H9 (cell line): ENCODE data around the gene RGS6. TPM values are rescaled to one million over a fixed set of nuclear protein-coding genes. Genes with fewer than 3 reads are reported as not detected.

Experiments used
- DNase-seq: peaks from one replicate; pipeline ENCODE4 v3.0.0-alpha.2; 2017
- H2AFZ ChIP-seq: one replicate; pipeline ENCODE4 v1.6.1; 2013; ENCODE audit warnings: mild to moderate bottlenecking, low read length, control low read depth, moderate library complexity
- H2AK5ac ChIP-seq: 2 replicates; pipeline ENCODE4 v1.6.1; 2013; ENCODE audit warnings: low read length, control low read depth, mixed read lengths; ENCODE audit not compliant: insufficient read length
- H2BK120ac ChIP-seq: one replicate; pipeline ENCODE4 v1.6.1; 2013; ENCODE audit warnings: low read depth, mild to moderate bottlenecking, low read length, control low read depth, inconsistent platforms; ENCODE audit not compliant: poor library complexity, severe bottlenecking
- H2BK12ac ChIP-seq: 2 replicates; pipeline ENCODE4 v1.6.1; 2013; ENCODE audit warnings: low read length, control low read depth, mixed read lengths, low read depth; ENCODE audit not compliant: insufficient read length
- H2BK15ac ChIP-seq: 2 replicates; pipeline ENCODE4 v1.6.1; 2013; ENCODE audit warnings: low read depth, low read length, control low read depth
- H2BK20ac ChIP-seq: one replicate; pipeline ENCODE4 v1.6.1; 2013; ENCODE audit warnings: low read depth, mild to moderate bottlenecking, low read length, control low read depth, inconsistent platforms; ENCODE audit not compliant: poor library complexity, severe bottlenecking
- H2BK5ac ChIP-seq: 2 replicates; pipeline ENCODE4 v1.6.1; 2013; ENCODE audit warnings: low read length, control low read depth, mixed read lengths; ENCODE audit not compliant: insufficient read length
- H3K14ac ChIP-seq: 2 replicates; pipeline ENCODE4 v1.6.1; 2013; ENCODE audit warnings: low read length, control low read depth; ENCODE audit not compliant: insufficient read depth
- H3K18ac ChIP-seq: 2 replicates; pipeline ENCODE4 v1.6.1; 2013; ENCODE audit warnings: low read depth, mild to moderate bottlenecking, mixed read lengths, low read length, control low read depth; ENCODE audit not compliant: insufficient read length
- H3K23ac ChIP-seq: 2 replicates; pipeline ENCODE4 v1.6.1; 2013; ENCODE audit warnings: low read length, control low read depth, mixed read lengths, low read depth; ENCODE audit not compliant: insufficient read length
- H3K23me2 ChIP-seq: 2 replicates; pipeline ENCODE4 v1.6.1; 2013; ENCODE audit warnings: low read depth, mild to moderate bottlenecking, mixed read lengths, low read length, control low read depth; ENCODE audit not compliant: insufficient read length, poor library complexity, severe bottlenecking
- H3K27ac ChIP-seq: 2 replicates; pipeline ENCODE4 v1.5.1; 2013; ENCODE audit warnings: low read length, control low read depth, mixed read lengths, low read depth; ENCODE audit not compliant: insufficient read length
- H3K27me3 ChIP-seq: 2 replicates; pipeline ENCODE4 v1.6.1; 2013; ENCODE audit warnings: low read length, control low read depth, inconsistent platforms; ENCODE audit not compliant: insufficient read depth
- H3K4ac ChIP-seq: 2 replicates; pipeline ENCODE4 v1.6.1; 2013; ENCODE audit warnings: low read depth, mild to moderate bottlenecking, control low read depth, inconsistent platforms, low read length, moderate library complexity
- H3K4me1 ChIP-seq: 2 replicates; pipeline ENCODE4 v1.6.1; 2013; ENCODE audit warnings: low read length, control low read depth, inconsistent platforms; ENCODE audit not compliant: insufficient read depth
- H3K4me2 ChIP-seq: 2 replicates; pipeline ENCODE4 v1.6.1; 2013; ENCODE audit warnings: low read length, control low read depth, mixed read lengths; ENCODE audit not compliant: insufficient read length, insufficient read depth
- H3K56ac ChIP-seq: 2 replicates; pipeline ENCODE4 v1.6.1; 2013; ENCODE audit warnings: low read depth, mild to moderate bottlenecking, mixed read lengths, low read length, control low read depth; ENCODE audit not compliant: insufficient read length
- H3K79me1 ChIP-seq: 2 replicates; pipeline ENCODE4 v1.6.1; 2013; ENCODE audit warnings: low read depth, mild to moderate bottlenecking, moderate library complexity, low read length, control low read depth, inconsistent platforms; ENCODE audit not compliant: insufficient read depth, poor library complexity, severe bottlenecking
- H3K79me2 ChIP-seq: 2 replicates; pipeline ENCODE4 v1.6.1; 2013; ENCODE audit warnings: low read length, control low read depth, inconsistent platforms; ENCODE audit not compliant: insufficient read depth
- H3K9ac ChIP-seq: 2 replicates; pipeline ENCODE4 v1.6.1; 2013; ENCODE audit warnings: low read length, control low read depth, mixed read lengths; ENCODE audit not compliant: insufficient read length; ENCODE audit errors: extremely low read depth
- H3K9me3 ChIP-seq: one replicate; pipeline ENCODE4 v1.6.1; 2013; ENCODE audit warnings: low read depth, low read length, inconsistent platforms; ENCODE audit not compliant: control insufficient read depth
- H3T11ph ChIP-seq: one replicate; pipeline ENCODE4 v1.6.1; 2013; ENCODE audit warnings: mild to moderate bottlenecking, low read length, control low read depth, inconsistent platforms
- H4K20me1 ChIP-seq: one replicate; pipeline ENCODE4 v1.6.1; 2013; ENCODE audit not compliant: control insufficient read depth, insufficient read length, insufficient read depth
- H4K5ac ChIP-seq: 2 replicates; pipeline ENCODE4 v1.6.1; 2013; ENCODE audit warnings: low read depth, mild to moderate bottlenecking, mixed read lengths, low read length, control low read depth; ENCODE audit not compliant: insufficient read length
- H4K8ac ChIP-seq: replicated peaks from 2 replicates; pipeline ENCODE4 v1.6.1; 2013; ENCODE audit warnings: low read length, control low read depth, mixed read lengths, low read depth; ENCODE audit not compliant: insufficient read length
- H4K91ac ChIP-seq: 2 replicates; pipeline ENCODE4 v1.6.1; 2013; ENCODE audit warnings: low read depth, mild to moderate bottlenecking, moderate library complexity, mixed read lengths, low read length, control low read depth; ENCODE audit not compliant: insufficient read length
- H3K27ac Mint-ChIP-seq, 3 experiments: 2 replicates in 2 of 3; 3 replicates in 1 of 3; pipeline ENCODE4 v1.8.0; 2020 to 2021; ENCODE audit warnings: mixed read lengths in 3 of 3, mild to moderate bottlenecking in 1 of 3, moderate library complexity in 1 of 3
- H3K27me3 Mint-ChIP-seq: 2 replicates; pipeline ENCODE4 v1.8.0; 2021; ENCODE audit warnings: low read depth, mild to moderate bottlenecking, moderate library complexity, mixed read lengths
- H3K36me3 Mint-ChIP-seq, 3 experiments: 2 replicates in 2 of 3; 3 replicates in 1 of 3; pipeline ENCODE4 v1.8.0; 2020 to 2021; ENCODE audit warnings: low read depth in 3 of 3, mixed read lengths in 3 of 3; ENCODE audit not compliant: insufficient read depth in 1 of 3
- H3K4me1 Mint-ChIP-seq, 2 experiments: 2 replicates each; pipeline ENCODE4 v1.8.0; 2020; ENCODE audit warnings: mixed read lengths in 2 of 2
- H3K4me3 Mint-ChIP-seq, 2 experiments: 2 replicates in 1 of 2; 3 replicates in 1 of 2; pipeline ENCODE4 v1.8.0; 2020 to 2021; ENCODE audit warnings: mild to moderate bottlenecking in 2 of 2, mixed read lengths in 2 of 2, moderate library complexity in 1 of 2
- H3K9me3 Mint-ChIP-seq, 2 experiments: 2 replicates in 1 of 2; 3 replicates in 1 of 2; pipeline ENCODE4 v1.8.0; 2020; ENCODE audit warnings: mild to moderate bottlenecking in 2 of 2, mixed read lengths in 2 of 2, moderate library complexity in 1 of 2
- CTCF ChIP-seq: fragments of 200-600 bp; sonication (generic); conservative IDR thresholded peaks from 3 replicates; pipeline ENCODE4 v1.8.0; 2021; ENCODE audit warnings: antibody characterized with exemption, mild to moderate bottlenecking
- WGBS: extraction: QIAGEN DNeasy Blood & Tissue Kit; methylation state at CpG from one replicate; pipeline ENCODE4 v1.1.7; 2013; ENCODE audit warnings: missing lambda C conversion rate, low lambda C conversion rate, mixed read lengths; ENCODE audit not compliant: insufficient read length; ENCODE audit errors: extremely low coverage; 5-methylcytosine and 5-hydroxymethylcytosine counted together
- total RNA-seq: library from RNA; stranded (reverse); gene quantifications from 2 replicates; pipeline ENCODE4 v1.2.1, GENCODE V29; 2021

Gene RGS6
- total RNA-seq, 1 experiment from 2014 or later, result 3.0 TPM

DNA sequence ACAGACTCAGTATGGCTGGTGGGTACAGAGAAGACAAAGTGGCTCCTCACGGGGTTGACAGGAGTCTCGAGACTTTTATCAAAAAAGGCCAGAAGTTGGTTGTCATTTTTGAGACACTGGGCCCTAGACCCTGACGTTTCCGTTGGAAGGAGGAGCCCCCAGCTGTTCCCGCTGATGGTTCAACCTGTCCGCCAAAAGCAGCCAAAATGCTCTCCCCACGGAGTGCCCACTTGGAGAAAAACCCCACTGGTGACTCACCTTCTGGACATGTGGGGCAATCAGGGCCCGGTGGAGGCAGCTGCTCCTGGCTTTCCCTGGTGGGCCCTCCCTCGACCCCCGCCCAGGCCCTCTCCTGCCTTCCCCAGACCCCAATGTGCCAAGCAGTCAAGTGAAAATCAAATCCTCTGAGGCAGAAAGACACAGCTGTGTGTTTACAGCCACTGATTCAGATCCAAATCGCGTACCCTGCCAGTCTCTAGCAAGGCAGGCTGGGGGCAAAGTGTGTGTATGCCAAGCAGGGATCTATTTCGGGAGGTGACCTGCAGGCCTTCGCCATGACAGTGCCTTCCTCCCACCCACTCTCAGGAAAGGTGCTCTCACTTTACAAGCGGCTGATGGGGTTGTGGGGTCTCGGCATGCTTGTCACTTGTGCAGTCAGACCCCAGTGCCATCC is 614.3 kb downstream of the RGS6 start:
- no peak overlapping the region for H4K91ac ChIP-seq
- H3K79me1 ChIP-seq, result no peaks in the 10 kb centered on the region
- no peak overlapping the region for H2BK15ac ChIP-seq
- H3K4me2 ChIP-seq, result no peak overlapping the region
- TF ChIP-seq CTCF, result no peak
- H3K36me3 Mint-ChIP-seq, result no peaks in the 10 kb centered on the region
- H3K18ac ChIP-seq, result no peak overlapping the region
- peaks cover 17 to 34% of the 10 kb centered on the region in 2 experiments for H3K4me1 Mint-ChIP-seq
- no peaks in the 10 kb centered on the region for H3K9me3 Mint-ChIP-seq
- H3K23me2 ChIP-seq, result no peaks in the 10 kb centered on the region
- no peak overlapping the region for H4K8ac ChIP-seq
- no peak overlapping the region for H2BK20ac ChIP-seq
- no peaks in the 10 kb centered on the region for H3K9me3 ChIP-seq
- H3K4me3 Mint-ChIP-seq, result no peak overlapping the region
- H3K79me2 ChIP-seq, result no peaks in the 10 kb centered on the region
- no peak overlapping the region for H3K4ac ChIP-seq
- no peak overlapping the region for H4K5ac ChIP-seq
- H3K14ac ChIP-seq, result no peak overlapping the region; the same call in 1 of the 2 replicates
- no peak overlapping the region for H3K56ac ChIP-seq
- no peak overlapping the region for H3K23ac ChIP-seq
- no CpG with 5 or more reads among the region's 16 CpGs for WGBS
- no peak overlapping the region for H2BK120ac ChIP-seq
- no peak overlapping the region for H2AFZ ChIP-seq
- no peak overlapping the region for H3K9ac ChIP-seq
- DNase-seq, result no peak
- H3K27me3 ChIP-seq, result no peaks in the 10 kb centered on the region
- H3K4me1 ChIP-seq, result no peaks in the 10 kb centered on the region
- no peak overlapping the region for H2BK12ac ChIP-seq
- H3K27ac Mint-ChIP-seq, result no peak overlapping the region
- no peak overlapping the region for H3K27ac ChIP-seq
- peaks cover 1% of the 10 kb centered on the region for H3K27me3 Mint-ChIP-seq
- no peak overlapping the region for H2BK5ac ChIP-seq
- H4K20me1 ChIP-seq, result no peaks in the 10 kb centered on the region
- no peak overlapping the region for H3T11ph ChIP-seq
- no peak overlapping the region for H2AK5ac ChIP-seq
